ENCODE data around the gene UBE2L3. TPM values are rescaled to one million over a fixed set of nuclear protein-coding genes. Genes with fewer than 3 reads are reported as not detected.
A peak's percentile ranks its signal among the peaks of the same experiment; 100 is the strongest.

The UBE2L3 gene
- total and polyA plus RNA-seq, 2 of the 13 experiments (the other 11 are each of a cell fraction or from before 2014, with no cell fraction given): 30.2 to 58.1 TPM

- TF ChIP-seq RBM22 (optimal IDR thresholded peaks at IDR 0.05; ENCODE audit: low read length) (peak; percentile 86), MAFG (CRISPR knock-in tag; IDR thresholded peaks at IDR 0.05) (no peak)
- H3K4me1 ChIP-seq (ENCODE audit: insufficient read depth, low read length): no peaks in the 10 kb centered on the region
- FAIRE-seq: no peak
- 95% methylated on average over 15 of the region's 17 CpGs for WGBS (ENCODE audit: low lambda C conversion rate)
- peaks cover 12% of the 10 kb centered on the region for H3K79me2 ChIP-seq (ENCODE audit: insufficient read depth, low read length)
- no peak for ATAC-seq
- no TSS peak for BruUV-seq (replicated peaks)
- H3K27me3 ChIP-seq (ENCODE audit: control insufficient read depth in 1 of 2, insufficient read depth in 2 of 2, low read length in 2 of 2): no peaks in the 10 kb centered on the region
- no peak overlapping the region for H3K4me3 ChIP-seq (replicated peaks in 1 of 3; ENCODE audit: insufficient read depth in 1 of 3, low read depth in 2 of 3, low read length in 3 of 3)
- ChIA-PET CTCF (ENCODE audit: low intra/inter-chr PET ratio, low total read pairs) (no interaction called here), POLR2A (no interaction called here)
- peaks cover 0 to 53% of the 10 kb centered on the region in 2 experiments; a peak in 4 of 5 replicates for H3K36me3 ChIP-seq (replicated peaks in 1 of 2; ENCODE audit: control insufficient read depth in 1 of 2, insufficient read depth in 2 of 2, low read length in 2 of 2)
- intact Hi-C loops (cut with micrococcal nuclease; ENCODE audit: unreplicated experiment): no loop called here
- peaks cover 27% of the 10 kb centered on the region for H4K20me1 ChIP-seq (ENCODE audit: insufficient read depth, low read length)
- H3K9ac ChIP-seq (ENCODE audit: insufficient read depth, low read depth, low read length): no peak overlapping the region
- in situ Hi-C loops (cut with HindIII; ENCODE audit: extremely low pct_ligation_motif_present, low pct_unique_long_range_greater_than_20kb): no loop called here
- no peak for DNase-seq (ENCODE audit: low spot score)
- no peak overlapping the region for H2AFZ ChIP-seq (ENCODE audit: low read length)
- no peaks in the 10 kb centered on the region for H3K9me3 ChIP-seq (ENCODE audit: low read length)
- H3K4me2 ChIP-seq (ENCODE audit: low read depth, low read length): no peak overlapping the region
- H3K27ac ChIP-seq (ENCODE audit: extremely low read length, insufficient read depth, low read length): no peak overlapping the region
These were observed 54.8 kb downstream of the UBE2L3 start for GRCh38 chr22:21622011-21622918.

DNA sequence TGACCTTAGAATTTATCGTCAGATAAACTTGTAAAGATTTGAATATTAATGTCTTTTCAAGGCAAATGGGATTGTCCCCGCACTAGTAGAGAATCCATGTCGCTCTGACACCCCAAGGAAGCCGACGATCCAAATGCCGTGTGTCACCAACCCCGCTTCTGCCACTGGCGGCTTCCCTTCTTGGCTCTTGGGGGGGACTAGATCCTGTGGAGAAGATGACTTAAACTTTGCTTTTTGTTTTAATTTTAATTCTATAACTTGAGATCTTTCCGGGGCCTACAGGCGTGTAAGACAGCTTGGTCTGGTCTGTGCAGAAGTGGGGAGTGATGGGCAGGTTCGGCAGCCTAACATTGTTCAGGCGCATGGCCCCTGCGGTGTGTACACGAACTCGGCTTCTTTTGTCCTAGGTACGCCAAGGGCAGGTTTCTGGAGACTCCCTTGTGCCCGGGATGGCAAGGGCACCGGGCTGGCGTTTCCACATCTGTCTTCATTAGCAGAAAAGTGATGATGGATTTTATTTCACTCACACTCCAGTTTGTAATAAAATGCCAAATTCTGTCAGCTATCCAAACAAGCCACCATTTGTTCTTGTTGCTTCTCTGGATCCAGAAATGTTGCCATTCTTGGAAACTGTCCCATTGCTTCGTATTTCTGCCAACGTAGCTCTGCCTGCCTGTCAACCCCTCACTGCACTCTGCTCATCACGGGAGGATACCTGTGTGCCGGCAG lies 55.6 kb downstream of the UBE2L3 start:
- H3K36me3 ChIP-seq (replicated peaks in 1 of 2; ENCODE audit: control insufficient read depth in 1 of 2, insufficient read depth in 2 of 2, low read length in 2 of 2): peaks cover 0 to 56% of the 10 kb centered on the region in 2 experiments; a peak in 4 of 5 replicates
- peaks cover 27% of the 10 kb centered on the region for H4K20me1 ChIP-seq (ENCODE audit: insufficient read depth, low read length)
- in situ Hi-C loops (cut with HindIII; ENCODE audit: extremely low pct_ligation_motif_present, low pct_unique_long_range_greater_than_20kb): no loop called here

More for the DNA sequence above, 55.6 kb downstream of the UBE2L3 start:
- BruUV-seq (replicated peaks): TSS peak; percentile 38
- no peak overlapping the region for H3K27ac ChIP-seq (ENCODE audit: extremely low read length, insufficient read depth, low read length)
- intact Hi-C loops (cut with micrococcal nuclease; ENCODE audit: unreplicated experiment): no loop called here
- DNase-seq (ENCODE audit: low spot score) (no peak), FAIRE-seq (no peak), ATAC-seq (no peak)
- H3K4me3 ChIP-seq (replicated peaks in 1 of 3; ENCODE audit: insufficient read depth in 1 of 3, low read depth in 2 of 3, low read length in 3 of 3): no peak overlapping the region
- ChIA-PET POLR2A (no interaction called here), CTCF (ENCODE audit: low intra/inter-chr PET ratio, low total read pairs) (interaction anchor here (2.4 kb wide), 1 partner anchor 19 kb away, joined by 11 read pairs; the partner anchor contains the start of gene SDF2L1)
- H3K9ac ChIP-seq (ENCODE audit: insufficient read depth, low read depth, low read length): no peak overlapping the region
- H2AFZ ChIP-seq (ENCODE audit: low read length): no peak overlapping the region
- H3K27me3 ChIP-seq (ENCODE audit: control insufficient read depth in 1 of 2, insufficient read depth in 2 of 2, low read length in 2 of 2): no peaks in the 10 kb centered on the region
- peaks cover 15% of the 10 kb centered on the region for H3K79me2 ChIP-seq (ENCODE audit: insufficient read depth, low read length)
- TF ChIP-seq ZFY (CRISPR knock-in tag; IDR thresholded peaks at IDR 0.05): no peak
- TF ChIP-seq AGO2 (optimal IDR thresholded peaks at IDR 0.05; ENCODE audit: low read depth, low read length): peak; percentile 2
- no peak overlapping the region for H3K4me2 ChIP-seq (ENCODE audit: low read depth, low read length)
- H3K9me3 ChIP-seq (ENCODE audit: low read length): no peaks in the 10 kb centered on the region
- 95% methylated on average over 21 of the region's 23 CpGs for WGBS (ENCODE audit: low lambda C conversion rate)
- peaks cover 4% of the 10 kb centered on the region for H3K4me1 ChIP-seq (ENCODE audit: insufficient read depth, low read length)
